Cardiac septum (tissue), 1 donor: ENCODE measurements around the gene CXorf65. TPM values are rescaled to one million over a fixed set of nuclear protein-coding genes. Genes with fewer than 3 reads are reported as not detected.

Source experiments
- DNase-seq: peaks from one replicate; pipeline ENCODE4 v3.0.0-alpha.2; 2020; ENCODE audit warnings: low spot score
- intact Hi-C: fragments of 100-400 bp; cut with DNase I; formaldehyde crosslinking; loops from one replicate; pipeline ENCODE4 v1.14.0; 2022
- total RNA-seq: library from RNA; stranded (reverse); fragmentation: NEBNext Ultra II Directional; extraction: Animal tissue kit (Norgen Biotek cat#: 25700); gene quantifications from one replicate; pipeline ENCODE4 v1.2.1, GENCODE V29; 2021
- donor health status: DM: no; HTN: no; CAD: no.

The CXorf65 gene
- total RNA-seq, 1 donor from 2014 or later, result not detected

- DNase-seq, result no peak
- intact Hi-C loops, result no loop called here
Observed at GRCh38 chrX:71107762-71108360, 1.3 kb upstream of the CXorf65 start.

GRCh38 chrX:71107245-71107644 lies 705 bp upstream of the CXorf65 start:
- intact Hi-C loops, result no loop called here
- DNase-seq, result no peak

GRCh38 chrX:71105628-71106027 lies 912 bp downstream of the CXorf65 start:
- intact Hi-C loops, result no loop called here
- DNase-seq, result no peak

- intact Hi-C loops, result no loop called here
- no peak for DNase-seq
Observed at GRCh38 chrX:71103110-71103983, 3.2 kb downstream of the CXorf65 start.

GRCh38 chrX:71102292-71102691 lies 4.2 kb downstream of the CXorf65 start:
- DNase-seq, result no peak
- intact Hi-C loops, result no loop called here

GRCh38 chrX:71100581-71101505 lies 5.7 kb downstream of the CXorf65 start:
- DNase-seq, result peak; percentile 55
- intact Hi-C loops, result no loop called here

GRCh38 chrX:71099736-71100135 lies 6.8 kb downstream of the CXorf65 start:
- no peak for DNase-seq
- intact Hi-C loops, result loop anchor here (2.0 to 5.0 kb wide), 3 partner anchors 33 to 268 kb away; partner anchors contain the start of gene TAF1

- intact Hi-C loops, result loop anchor here (2.0 to 5.0 kb wide), 3 partner anchors 33 to 268 kb away; partner anchors contain the start of gene TAF1
- DNase-seq, result no peak
Observed at GRCh38 chrX:71098951-71099506, 7.5 kb downstream of the CXorf65 start.

GRCh38 chrX:71098302-71098701 lies 8.2 kb downstream of the CXorf65 start:
- DNase-seq, result peak; percentile 74
- intact Hi-C loops, result loop anchor here (2.0 to 5.0 kb wide), 3 partner anchors 34 to 269 kb away; partner anchors contain the start of gene TAF1

- intact Hi-C loops, result loop anchor here (5.0 kb wide), 2 partner anchors 36 to 271 kb away; partner anchors contain the start of gene TAF1
- DNase-seq, result no peak
Observed at GRCh38 chrX:71096760-71097032, 9.8 kb downstream of the CXorf65 start.

- intact Hi-C loops, result loop anchor here (5.0 kb wide), 2 partner anchors 36 to 271 kb away; partner anchors contain the start of gene TAF1
- DNase-seq, result no peak
Observed at GRCh38 chrX:71095981-71096759, 10.4 kb downstream of the CXorf65 start.

- intact Hi-C loops, result loop anchor here (5.0 kb wide), 2 partner anchors 37 to 272 kb away; partner anchors contain the start of gene TAF1
- DNase-seq, result peak; percentile 95
Observed at GRCh38 chrX:71095555-71095980, 11.0 kb downstream of the CXorf65 start, which contains the start of gene FOXO4. FOXO4 (plus strand) TSS chrX:71095851; CDS start chrX:71096529, 678 bp downstream.

GRCh38 chrX:71095033-71095432 lies 11.5 kb downstream of the CXorf65 start:
- DNase-seq, result no peak
- intact Hi-C loops, result loop anchor here (5.0 kb wide), 2 partner anchors 37 to 272 kb away; partner anchors contain the start of gene TAF1

GRCh38 chrX:71091263-71091662 lies 15.3 kb downstream of the CXorf65 start:
- intact Hi-C loops, result no loop called here
- no peak for DNase-seq

- DNase-seq, result no peak
- intact Hi-C loops, result no loop called here
Observed at GRCh38 chrX:71085900-71086299, 20.6 kb downstream of the CXorf65 start.

- intact Hi-C loops, result no loop called here
- DNase-seq, result no peak
Observed at GRCh38 chrX:71082822-71083221, 23.7 kb downstream of the CXorf65 start.

- DNase-seq, result no peak
- intact Hi-C loops, result no loop called here
Observed at GRCh38 chrX:71082124-71082647, 24.4 kb downstream of the CXorf65 start.
